GM12878 (cell line): Measurements from ENCODE around the gene MRPS21. TPM values are rescaled to one million over a fixed set of nuclear protein-coding genes. Genes with fewer than 3 reads are reported as not detected.
A peak's percentile ranks its signal among the peaks of the same experiment; 100 is the strongest.

ENCODE experiments used
- ATAC-seq: fragments of 200-7000 bp; cut with Tn5 transposase; 3 replicates; pipeline ENCODE4 v1.9.1; 2020; ENCODE audit warnings: mild to moderate bottlenecking, moderate library complexity
- BruUV-seq: library from RNA; stranded (reverse); fragments of 400-500 nt; replicated peaks from 2 replicates; lab custom pipeline; 2021; lab: Mats Ljungman, UMichigan
- CTCF ChIA-PET: fragments of 300-600 bp; sonication (Branson Sonifier 250); formaldehyde crosslinking; extraction: SDS; loops from one replicate; lab custom pipeline; 2021; ENCODE audit warnings: inconsistent platforms; lab: Yijun Ruan, JAX
- POLR2A ChIA-PET: fragments of 350-600 bp; formaldehyde crosslinking; extraction: SDS; loops from one replicate; lab custom pipeline; 2021; ENCODE audit warnings: inconsistent platforms; lab: Charles Lee
- RAD21 ChIA-PET: fragments of 300-600 bp; sonication (Branson Sonifier 250); formaldehyde crosslinking; loops from one replicate; lab custom pipeline; 2023; ENCODE audit warnings: antibody characterized with exemption; ENCODE audit not compliant: unreplicated experiment; lab: Charles Lee
- SMC1A ChIA-PET: fragments of 300-600 bp; sonication (Branson Sonifier 250); formaldehyde crosslinking; loops from one replicate; lab custom pipeline; 2023; ENCODE audit not compliant: unreplicated experiment, uncharacterized antibody; lab: Charles Lee
- DNase-seq: peaks from one replicate; pipeline ENCODE4 v3.0.0-alpha.2; 2011; ENCODE audit warnings: low read depth, low spot score
- FAIRE-seq: peaks from 3 replicates; lab custom pipeline; 2011; peaks lifted over from hg19 to GRCh38; lab: Jason Lieb, UNC
- H2AFZ ChIP-seq: 2 replicates; pipeline ENCODE4 v1.6.0; 2011; ENCODE audit warnings: low read depth, low read length, control low read depth; ENCODE audit not compliant: control insufficient read depth
- H3K27ac ChIP-seq: 2 replicates; pipeline ENCODE4 v1.5.1; 2011; ENCODE audit warnings: control low read depth; ENCODE audit not compliant: control insufficient read depth, insufficient read depth
- H3K27me3 ChIP-seq, 2 experiments: replicated peaks in 1 of 2; 2 replicates each; pipeline versions ENCODE4 v1.6.0 to v1.6.1; 2011; ENCODE audit warnings: low read length in 1 of 2; ENCODE audit not compliant: control insufficient read depth in 2 of 2, insufficient read depth in 2 of 2
- H3K36me3 ChIP-seq, 2 experiments: 2 replicates each; pipeline ENCODE4 v1.5.1; 2011; ENCODE audit warnings: low read length in 1 of 2; ENCODE audit not compliant: control insufficient read depth in 2 of 2, insufficient read depth in 2 of 2
- H3K4me1 ChIP-seq: 2 replicates; pipeline ENCODE4 v1.6.1; 2011; ENCODE audit warnings: mild to moderate bottlenecking, low read length, moderate library complexity, mixed read lengths; ENCODE audit not compliant: control insufficient read depth, insufficient read depth
- H3K4me2 ChIP-seq: 2 replicates; pipeline ENCODE4 v1.6.0; 2011; ENCODE audit warnings: control low read depth; ENCODE audit not compliant: control insufficient read depth, insufficient read depth
- H3K4me3 ChIP-seq: fragments of 200-600 bp; sonication (generic); 2 replicates; pipeline ENCODE4 v1.5.1; 2016
- H3K79me2 ChIP-seq: 2 replicates; pipeline ENCODE4 v1.6.0; 2011; ENCODE audit warnings: low read length; ENCODE audit not compliant: control insufficient read depth, insufficient read depth
- H3K9ac ChIP-seq: 2 replicates; pipeline ENCODE4 v1.8.0; 2011; ENCODE audit warnings: low read length, control low read depth, mixed read lengths; ENCODE audit not compliant: control insufficient read depth, insufficient read depth
- H3K9me3 ChIP-seq: replicated peaks from 3 replicates; pipeline ENCODE4 v1.5.1; 2011; ENCODE audit warnings: mild to moderate bottlenecking, low read length; ENCODE audit not compliant: control insufficient read depth, insufficient read depth
- H4K20me1 ChIP-seq: 2 replicates; pipeline ENCODE4 v1.6.0; 2011; ENCODE audit not compliant: control insufficient read depth, insufficient read depth
- BRCA1 ChIP-seq: IDR thresholded peaks from 2 replicates; pipeline ENCODE4 v1.6.1; 2011; ENCODE audit warnings: low read depth, low read length, improper control_type of control experiment
- EP300 ChIP-seq, 2 experiments: fragments of 150-350 bp in 1 of 2; IDR thresholded peaks; 2 replicates each; pipeline ENCODE4 v1.6.1; 2011 to 2012; ENCODE audit warnings: low read depth in 2 of 2, low read length in 2 of 2, borderline replicate concordance in 1 of 2, improper control_type of control experiment in 1 of 2, inconsistent platforms in 1 of 2; ENCODE audit not compliant: control insufficient read depth in 1 of 2
- HDGF ChIP-seq: fragments of 450-650 bp; IDR thresholded peaks from 2 replicates; pipeline ENCODE4 v1.6.1; 2016; ENCODE audit warnings: antibody characterized with exemption
- IKZF1 ChIP-seq: fragments of 450-650 bp; conservative IDR thresholded peaks from 2 replicates; pipeline ENCODE4 v1.6.1; 2017; ENCODE audit warnings: antibody characterized with exemption, mild to moderate bottlenecking
- NFXL1 ChIP-seq: fragments of 450-650 bp; IDR thresholded peaks from 2 replicates; pipeline ENCODE4 v1.6.1; 2017; ENCODE audit warnings: antibody characterized with exemption, mild to moderate bottlenecking, borderline replicate concordance
- POLR2A ChIP-seq: IDR thresholded peaks from 2 replicates; pipeline ENCODE4 v1.6.1; 2011; ENCODE audit warnings: low read depth, mild to moderate bottlenecking, low read length
- WGBS: methylation state at CpG from one replicate; pipeline ENCODE4 v1.1.6; 2016; ENCODE audit warnings: low lambda C conversion rate; ENCODE audit not compliant: insufficient replicate concordance, insufficient coverage; ENCODE audit errors: missing lambda C conversion rate; 5-methylcytosine and 5-hydroxymethylcytosine counted together
- in situ Hi-C: fragments of 300-500 bp; cut with MboI; formaldehyde crosslinking; loops from 9 replicates; pipeline ENCODE4 v1.14.3; 2018; ENCODE audit warnings: mixed read lengths
- intact Hi-C: fragments of 100-400 bp; cut with micrococcal nuclease; formaldehyde crosslinking; loops from one replicate; pipeline ENCODE4 v1.14.2; 2022; ENCODE audit not compliant: unreplicated experiment
- polyA plus RNA-seq, 11 experiments: library from polyadenylated mRNA; depleted of rRNA in 4 of 11; unstranded in 6 of 11; stranded (reverse) in 5 of 11; fragments of >200 nt; fragmentation: Nextera tagmentation in 4 of 11; fragmentation: Illumina TruSeq in 1 of 11; extraction: Ambion mirVana in 4 of 11; extraction: Trizol in 1 of 11; gene quantifications; 1 replicate in 1 of 11; 2 replicates in 10 of 11; pipeline versions ENCODE4 v1.2.1 to v1.2.3, GENCODE V29; 2011 to 2016; ENCODE audit warnings: inconsistent platforms in 2 of 11, missing spikeins in 2 of 11, low read depth in 1 of 11
- total RNA-seq, 4 experiments: library from RNA; depleted of rRNA in 3 of 4; stranded (reverse); fragments of >200 nt in 3 of 4; fragmentation: Illumina TruSeq in 1 of 4; extraction: Trizol in 1 of 4; gene quantifications; 2 replicates each; pipeline versions ENCODE4 v1.2.1 to v1.2.3, GENCODE V29; 2013 to 2021
- TF ChIP-seq, protein P1 (sequence below): fragments of 450-650 bp; IDR thresholded peaks from 2 replicates; pipeline ENCODE4 v1.6.1; 2017; ENCODE audit warnings: antibody characterized with exemption, mild to moderate bottlenecking, moderate library complexity
- TF ChIP-seq, protein P2 (sequence below), 3 experiments: IDR thresholded peaks in 2 of 3; conservative IDR thresholded peaks in 1 of 3; 2 replicates each; pipeline ENCODE4 v1.5.1; 2011; ENCODE audit warnings: low read depth in 3 of 3, low read length in 3 of 3, mild to moderate bottlenecking in 3 of 3, control low read depth in 2 of 3, moderate library complexity in 2 of 3, inconsistent platforms in 1 of 3, mixed read lengths in 1 of 3; ENCODE audit not compliant: control insufficient read depth in 2 of 3, insufficient read depth in 1 of 3; ENCODE audit errors: extremely low read depth in 1 of 3
- TF ChIP-seq, protein P3 (sequence below): IDR thresholded peaks from 2 replicates; pipeline ENCODE4 v1.6.1; 2012; ENCODE audit warnings: low read depth, low read length, improper control_type of control experiment

MRPS21 gene
- total and polyA plus RNA-seq, 10 of the 15 experiments (the other 5 are each of a cell fraction or from before 2014, with no cell fraction given): 69.4 to 275 (median 103) TPM

DNA sequence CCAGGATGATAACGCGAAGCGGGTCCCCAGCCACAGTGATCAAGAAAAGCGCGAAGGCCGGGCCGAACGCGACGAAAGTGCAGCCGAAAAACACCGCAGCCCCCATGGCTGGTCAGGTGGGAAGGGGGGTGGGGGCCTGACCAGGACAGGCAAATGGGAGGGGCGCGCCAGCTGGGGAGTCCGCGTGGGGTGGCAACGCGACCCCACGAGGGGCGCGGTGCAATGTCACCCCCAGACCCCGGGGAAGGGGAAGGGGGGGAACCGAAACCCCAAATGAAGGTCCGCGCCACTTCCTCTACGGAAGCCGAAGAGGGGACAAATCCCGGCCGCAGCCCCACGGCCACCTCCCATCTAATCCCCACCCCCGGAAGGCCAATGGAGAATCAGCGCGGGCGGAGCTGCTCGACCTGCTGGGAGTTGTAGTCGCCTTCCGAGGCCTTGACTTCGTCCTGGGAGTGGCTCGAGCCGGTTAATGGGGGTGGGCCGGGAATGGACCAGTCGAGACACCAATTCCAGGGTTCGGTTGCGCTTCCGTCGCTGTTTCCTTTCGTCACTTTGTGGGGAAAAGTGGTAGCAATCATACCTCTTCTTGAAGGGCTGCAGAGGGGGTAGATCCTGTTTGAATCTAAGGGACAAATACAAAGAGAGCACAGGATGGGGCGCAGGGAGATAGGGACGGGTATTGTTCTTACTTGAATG lies 24.8 kb upstream of the MRPS21 start, which contains the start of gene APH1A (continued):
- TF ChIP-seq POLR2A: peak; percentile 84
- TF ChIP-seq, protein P1, sequence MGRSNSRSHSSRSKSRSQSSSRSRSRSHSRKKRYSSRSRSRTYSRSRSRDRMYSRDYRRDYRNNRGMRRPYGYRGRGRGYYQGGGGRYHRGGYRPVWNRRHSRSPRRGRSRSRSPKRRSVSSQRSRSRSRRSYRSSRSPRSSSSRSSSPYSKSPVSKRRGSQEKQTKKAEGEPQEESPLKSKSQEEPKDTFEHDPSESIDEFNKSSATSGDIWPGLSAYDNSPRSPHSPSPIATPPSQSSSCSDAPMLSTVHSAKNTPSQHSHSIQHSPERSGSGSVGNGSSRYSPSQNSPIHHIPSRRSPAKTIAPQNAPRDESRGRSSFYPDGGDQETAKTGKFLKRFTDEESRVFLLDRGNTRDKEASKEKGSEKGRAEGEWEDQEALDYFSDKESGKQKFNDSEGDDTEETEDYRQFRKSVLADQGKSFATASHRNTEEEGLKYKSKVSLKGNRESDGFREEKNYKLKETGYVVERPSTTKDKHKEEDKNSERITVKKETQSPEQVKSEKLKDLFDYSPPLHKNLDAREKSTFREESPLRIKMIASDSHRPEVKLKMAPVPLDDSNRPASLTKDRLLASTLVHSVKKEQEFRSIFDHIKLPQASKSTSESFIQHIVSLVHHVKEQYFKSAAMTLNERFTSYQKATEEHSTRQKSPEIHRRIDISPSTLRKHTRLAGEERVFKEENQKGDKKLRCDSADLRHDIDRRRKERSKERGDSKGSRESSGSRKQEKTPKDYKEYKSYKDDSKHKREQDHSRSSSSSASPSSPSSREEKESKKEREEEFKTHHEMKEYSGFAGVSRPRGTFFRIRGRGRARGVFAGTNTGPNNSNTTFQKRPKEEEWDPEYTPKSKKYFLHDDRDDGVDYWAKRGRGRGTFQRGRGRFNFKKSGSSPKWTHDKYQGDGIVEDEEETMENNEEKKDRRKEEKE: no peak

DNA sequence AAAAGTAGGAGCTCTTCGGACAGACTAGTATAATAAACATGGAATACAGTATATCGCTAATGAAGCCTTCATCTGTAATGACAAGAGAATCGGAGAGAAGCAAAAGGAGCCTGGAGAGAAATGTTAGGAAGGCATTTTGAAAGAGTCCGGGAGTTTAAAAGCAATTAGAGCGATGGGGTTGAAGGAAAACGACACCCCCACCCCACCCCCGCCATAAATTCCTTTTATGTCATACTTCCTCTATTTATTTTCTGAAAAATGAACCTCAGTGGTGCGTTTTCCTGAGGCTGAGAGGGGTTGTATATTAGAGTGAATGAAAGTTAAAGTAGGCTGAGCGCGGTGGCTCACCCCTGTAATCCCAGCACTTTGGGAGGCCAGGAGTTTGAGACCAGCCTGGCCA lies 24.2 kb upstream of the MRPS21 start:
- in situ Hi-C loops: no loop called here
- Histone ChIP-seq H3K4me3 (peak overlapping the region; percentile 97), H3K9me3 (no peaks in the 10 kb centered on the region), H3K27ac (peak overlapping the region; percentile 90; the same call in 1 of the 2 replicates), H3K36me3 (peaks cover 4 to 18% of the 10 kb centered on the region in 2 experiments), H3K9ac (peak overlapping the region; percentile 97), H3K4me2 (peak overlapping the region; percentile 86), H3K79me2 (peaks cover 27% of the 10 kb centered on the region), H3K27me3 (no peaks in the 10 kb centered on the region), H2AFZ (peak overlapping the region; percentile 97), H4K20me1 (no peaks in the 10 kb centered on the region)
- intact Hi-C loops: loop anchor here (5.0 kb wide), 1 partner anchor 53 kb away; the partner anchor contains the start of gene PRPF3
- ChIA-PET CTCF (interaction anchor here (1.0 to 4.3 kb wide), 3 partner anchors 13 to 427 kb away, joined by 3 to 29 read pairs (median 4); partner anchors contain the start of gene GOLPH3L), RAD21 (interaction anchor here (0.7 kb wide), 2 partner anchors 9 to 12 kb away, joined by 3 to 4 read pairs; no protein-coding TSS in a partner anchor), SMC1A (interaction anchor here (0.7 to 1.9 kb wide), 4 partner anchors 12 to 94 kb away, joined by 4 to 5 read pairs (median 4); no protein-coding TSS in a partner anchor)
- DNase-seq (no peak), FAIRE-seq (no peak), ATAC-seq (no peak)
- 19% methylated on average over 10 of the region's 10 CpGs for WGBS
- BruUV-seq: TSS peak; percentile 91
- TF ChIP-seq BRCA1 (no peak), EP300 (IDR thresholded peaks at IDR 0.05; ENCODE audit: borderline replicate concordance in 1 of 2, control insufficient read depth in 1 of 2, low read depth in 2 of 2, low read length in 2 of 2) (no peak), IKZF1 (no peak), HDGF (no peak), NFXL1 (no peak)
- TF ChIP-seq, protein P2, sequence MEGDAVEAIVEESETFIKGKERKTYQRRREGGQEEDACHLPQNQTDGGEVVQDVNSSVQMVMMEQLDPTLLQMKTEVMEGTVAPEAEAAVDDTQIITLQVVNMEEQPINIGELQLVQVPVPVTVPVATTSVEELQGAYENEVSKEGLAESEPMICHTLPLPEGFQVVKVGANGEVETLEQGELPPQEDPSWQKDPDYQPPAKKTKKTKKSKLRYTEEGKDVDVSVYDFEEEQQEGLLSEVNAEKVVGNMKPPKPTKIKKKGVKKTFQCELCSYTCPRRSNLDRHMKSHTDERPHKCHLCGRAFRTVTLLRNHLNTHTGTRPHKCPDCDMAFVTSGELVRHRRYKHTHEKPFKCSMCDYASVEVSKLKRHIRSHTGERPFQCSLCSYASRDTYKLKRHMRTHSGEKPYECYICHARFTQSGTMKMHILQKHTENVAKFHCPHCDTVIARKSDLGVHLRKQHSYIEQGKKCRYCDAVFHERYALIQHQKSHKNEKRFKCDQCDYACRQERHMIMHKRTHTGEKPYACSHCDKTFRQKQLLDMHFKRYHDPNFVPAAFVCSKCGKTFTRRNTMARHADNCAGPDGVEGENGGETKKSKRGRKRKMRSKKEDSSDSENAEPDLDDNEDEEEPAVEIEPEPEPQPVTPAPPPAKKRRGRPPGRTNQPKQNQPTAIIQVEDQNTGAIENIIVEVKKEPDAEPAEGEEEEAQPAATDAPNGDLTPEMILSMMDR (IDR thresholded peaks at IDR 0.05 in 2 of 3, conservative IDR thresholded peaks at IDR 0.05 in 1 of 3; ENCODE audit: control insufficient read depth in 2 of 3, extremely low read depth in 1 of 3, insufficient read depth in 1 of 3, low read depth in 3 of 3, low read length in 3 of 3): no peak
- TF ChIP-seq, protein P3, sequence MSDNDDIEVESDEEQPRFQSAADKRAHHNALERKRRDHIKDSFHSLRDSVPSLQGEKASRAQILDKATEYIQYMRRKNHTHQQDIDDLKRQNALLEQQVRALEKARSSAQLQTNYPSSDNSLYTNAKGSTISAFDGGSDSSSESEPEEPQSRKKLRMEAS: no peak
- TF ChIP-seq, all 136 proteins: peak for 0
- POLR2A ChIA-PET: interaction anchor here (0.9 to 1.3 kb wide), 2 partner anchors 13 to 36 kb away, joined by 3 to 8 read pairs; no protein-coding TSS in a partner anchor
- peaks cover 13% of the 10 kb centered on the region for H3K4me1 ChIP-seq
